Measurements from ENCODE around the gene UBN1.
"Not testable (repeated sequence)": the region's sequence is repeated elsewhere in the genome, so short reads cannot be mapped to it uniquely, and the experiment has no call there.

UBN1 gene

DNA sequence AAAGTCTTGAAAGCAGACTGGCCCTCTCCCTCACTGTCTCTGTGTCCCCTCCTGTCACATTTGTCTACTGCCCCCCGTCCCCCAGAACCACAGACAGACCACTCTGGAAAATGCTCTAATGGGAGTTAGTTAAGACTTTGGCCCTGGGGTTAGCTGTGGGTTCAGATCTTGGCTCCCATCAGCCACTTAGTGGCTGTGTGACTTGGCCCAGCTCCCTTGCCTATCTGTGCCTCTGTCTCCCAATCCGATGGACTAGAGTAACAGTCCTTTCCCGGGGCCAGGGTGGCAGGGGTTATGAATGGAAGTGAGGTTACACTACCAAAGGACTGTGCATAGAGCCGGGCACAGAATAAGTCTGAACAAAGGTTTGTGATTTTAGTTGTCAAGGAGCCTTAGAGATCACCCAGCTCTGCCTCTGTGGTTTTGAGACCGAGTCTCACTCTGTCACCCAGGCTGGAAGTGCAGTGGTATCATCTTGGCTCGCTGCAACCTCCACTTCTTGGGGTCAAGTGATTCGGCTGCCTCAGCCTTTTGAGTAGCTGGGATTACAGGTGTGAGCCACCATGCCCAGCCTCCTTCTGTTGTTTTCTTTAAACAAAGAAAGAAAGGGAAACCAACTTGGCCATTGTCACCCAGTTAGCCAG is 66.0 kb downstream of the UBN1 start:
- no peak for DNase-seq

DNA sequence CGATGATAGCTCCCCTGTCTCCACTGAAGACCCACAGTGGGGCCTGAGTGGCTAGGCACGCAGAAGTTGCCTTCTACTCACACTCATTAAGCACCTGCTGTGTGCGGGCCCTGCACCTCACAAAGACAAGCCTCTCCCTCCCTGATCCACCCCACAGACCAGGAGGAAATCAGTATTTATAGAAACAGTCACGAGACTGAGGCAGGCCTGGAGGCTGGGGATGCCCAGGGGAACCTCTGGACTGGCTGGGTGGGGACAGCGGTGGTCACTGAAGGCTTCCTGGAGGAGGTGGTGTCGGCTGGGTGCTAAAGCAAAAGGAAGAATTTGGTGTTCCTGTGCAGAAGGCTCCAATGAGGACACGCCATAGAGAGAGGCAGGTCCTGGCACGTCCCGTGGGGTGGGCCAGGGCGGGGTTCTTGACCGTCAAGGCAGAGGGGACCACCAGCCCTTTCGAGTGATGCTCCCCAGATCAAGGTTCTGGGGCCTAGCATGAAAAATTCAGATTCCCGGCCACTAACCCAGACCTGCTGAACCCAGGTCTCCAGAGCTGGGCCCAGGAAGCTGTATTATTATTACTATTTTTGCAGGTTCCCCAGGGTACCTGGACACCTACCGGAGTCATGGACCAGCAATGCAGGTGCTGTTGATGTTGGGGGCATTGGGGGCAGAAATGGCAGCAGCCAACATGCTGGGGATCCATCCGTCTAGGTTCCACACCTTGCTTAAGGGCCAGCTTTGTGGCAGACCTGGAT is 66.7 kb downstream of the UBN1 start:
- DNase-seq = no peak

DNA sequence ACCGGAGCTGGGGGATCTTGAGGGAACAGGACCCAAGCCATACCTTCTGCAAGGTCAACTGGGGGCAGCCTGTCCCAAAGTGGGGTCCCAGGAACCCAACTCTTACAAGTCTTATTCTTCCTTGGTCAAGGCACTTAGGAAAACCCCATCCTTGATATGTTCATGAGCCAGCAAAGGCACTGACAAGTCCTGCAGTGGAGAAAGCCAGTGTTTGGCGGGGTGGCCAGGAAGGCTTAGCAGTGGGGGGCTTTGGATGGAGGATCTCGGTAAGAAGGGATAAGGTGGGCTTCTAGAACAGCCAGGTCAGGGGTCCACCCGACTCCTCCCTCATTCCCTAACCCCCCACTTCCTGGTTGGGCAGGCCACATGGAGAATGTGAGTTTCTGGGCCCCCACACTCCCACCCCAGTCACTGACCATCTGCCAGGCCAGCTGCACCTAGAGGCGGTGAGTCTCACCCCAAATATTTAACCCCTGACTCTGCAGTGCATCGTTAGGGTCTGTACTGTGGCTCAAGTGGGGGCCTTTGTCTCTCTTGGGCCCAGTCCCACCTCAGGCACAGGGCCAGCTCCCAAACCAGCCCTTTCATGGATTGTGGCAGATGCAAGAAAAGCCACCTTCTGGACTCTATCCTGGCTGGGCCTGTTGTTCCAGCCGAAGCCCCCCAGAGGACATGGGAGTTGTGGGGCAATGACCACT is 67.4 kb downstream of the UBN1 start:
- no peak for DNase-seq

DNA sequence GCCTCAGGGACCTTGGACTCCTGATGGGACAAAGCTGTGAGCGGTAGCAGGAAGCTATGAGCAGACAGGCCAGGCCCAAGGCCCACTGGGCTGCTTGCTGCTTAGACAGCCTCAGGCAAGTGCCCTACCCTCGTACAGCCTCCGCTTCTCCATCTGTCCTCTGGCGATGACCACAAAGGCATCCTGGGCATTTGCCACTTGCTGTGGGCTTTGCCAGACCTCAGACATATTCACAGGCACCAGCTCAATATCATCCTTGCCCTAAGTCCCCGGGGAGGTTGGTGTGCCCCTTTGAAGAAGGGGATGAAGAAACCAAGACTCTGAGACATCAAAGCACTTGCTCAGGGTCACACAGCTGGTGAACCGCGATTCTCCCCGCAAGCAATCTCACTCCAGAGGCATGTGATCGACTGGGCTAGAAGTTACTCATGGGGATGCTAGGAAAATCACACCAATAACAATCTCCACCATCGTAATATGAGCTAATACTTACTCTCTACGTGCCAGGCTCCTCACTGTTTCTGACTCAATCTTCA is 68.0 kb downstream of the UBN1 start:
- DNase-seq = no peak

DNA sequence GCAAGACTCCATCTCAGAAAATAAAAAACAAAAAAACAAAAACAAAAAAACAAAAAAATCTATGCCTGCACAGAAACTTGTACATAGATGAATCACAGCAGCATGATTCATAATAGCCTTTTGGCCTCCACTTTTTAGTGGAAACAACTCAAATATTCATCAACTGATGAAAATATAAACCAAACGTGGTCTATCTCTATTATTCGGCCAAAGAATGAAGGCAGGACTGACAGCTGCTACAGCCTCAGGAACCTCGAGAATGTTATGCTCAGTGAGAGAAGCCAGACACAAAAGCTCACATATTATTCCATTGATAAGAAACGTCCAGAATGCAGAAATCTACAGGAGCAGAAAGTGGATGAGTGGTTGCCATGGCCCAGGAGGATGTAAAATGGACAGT is 69.8 kb downstream of the UBN1 start:
- no peak for DNase-seq

DNA sequence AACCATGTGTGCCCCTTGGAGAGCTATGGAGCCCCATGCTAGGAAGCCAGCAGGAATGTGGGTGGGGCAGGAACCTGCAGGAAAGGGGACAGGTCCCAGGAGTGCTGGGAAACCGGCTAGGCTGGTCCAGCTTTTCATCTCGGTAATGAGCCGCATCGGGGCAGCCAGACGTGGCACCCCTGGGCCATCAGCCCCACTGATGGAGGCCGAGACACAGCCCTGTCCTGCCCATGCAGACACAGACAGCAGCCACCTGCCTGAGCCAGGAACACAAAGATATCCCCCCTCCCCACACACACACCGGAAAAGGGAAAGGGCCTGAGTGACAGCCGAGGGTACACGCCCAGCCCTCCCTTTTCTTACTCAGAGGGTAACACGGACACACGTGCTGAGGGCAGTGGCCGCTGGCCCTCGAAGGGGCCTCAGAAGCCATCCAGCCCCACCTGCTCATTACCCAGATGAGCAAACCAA is 71.5 kb downstream of the UBN1 start:
- DNase-seq = no peak

DNA sequence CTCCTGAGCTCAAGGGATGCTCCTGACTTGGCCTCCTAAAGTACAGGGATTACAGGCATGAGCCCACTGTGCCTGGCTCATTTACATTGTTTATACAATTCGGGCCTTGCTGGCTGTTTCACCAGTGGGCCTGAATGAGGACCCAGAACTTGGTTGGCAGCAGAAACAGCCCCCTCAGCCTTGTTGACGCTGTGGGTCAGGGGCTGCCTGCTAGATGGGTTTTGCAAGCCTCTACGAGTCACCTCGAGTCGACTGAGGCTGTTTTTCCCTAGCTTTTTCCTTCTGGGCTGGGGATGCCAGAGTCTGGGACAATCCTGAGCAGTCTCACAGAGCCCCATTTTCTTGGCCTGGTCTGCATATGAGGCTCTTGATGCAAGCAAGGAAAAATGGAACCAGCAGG is 73.5 kb downstream of the UBN1 start:
- no peak for DNase-seq

DNA sequence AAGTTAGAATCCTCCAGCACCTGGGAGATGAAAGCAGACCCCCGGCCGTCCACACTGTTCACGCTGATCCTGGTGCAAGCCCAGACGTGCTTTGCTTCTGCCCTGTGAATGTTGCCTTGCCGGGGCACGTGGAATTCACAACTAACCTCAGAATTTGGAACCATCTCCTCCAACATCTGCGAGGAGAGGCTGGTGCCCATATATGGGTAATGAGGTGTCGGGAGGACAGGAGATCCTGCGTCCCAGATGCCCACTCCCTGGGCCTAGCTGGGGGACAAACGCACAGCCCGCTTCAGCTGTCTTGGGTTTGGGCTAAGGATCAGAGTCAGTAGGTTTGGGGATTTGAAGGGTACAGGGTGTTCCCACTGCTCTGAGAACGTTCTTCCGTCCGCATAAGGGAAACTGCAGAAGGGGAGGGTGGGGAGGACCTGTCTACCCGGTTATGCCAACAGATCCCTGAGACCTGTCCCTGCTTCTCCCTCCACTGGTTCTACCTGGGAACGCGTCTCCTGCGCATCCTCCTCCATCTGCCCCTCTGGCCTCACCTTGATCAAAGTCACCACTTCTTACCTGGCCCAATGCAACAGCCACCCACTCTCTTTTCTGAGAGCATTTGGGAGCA is 75.6 kb downstream of the UBN1 start:
- DNase-seq = no peak

DNA sequence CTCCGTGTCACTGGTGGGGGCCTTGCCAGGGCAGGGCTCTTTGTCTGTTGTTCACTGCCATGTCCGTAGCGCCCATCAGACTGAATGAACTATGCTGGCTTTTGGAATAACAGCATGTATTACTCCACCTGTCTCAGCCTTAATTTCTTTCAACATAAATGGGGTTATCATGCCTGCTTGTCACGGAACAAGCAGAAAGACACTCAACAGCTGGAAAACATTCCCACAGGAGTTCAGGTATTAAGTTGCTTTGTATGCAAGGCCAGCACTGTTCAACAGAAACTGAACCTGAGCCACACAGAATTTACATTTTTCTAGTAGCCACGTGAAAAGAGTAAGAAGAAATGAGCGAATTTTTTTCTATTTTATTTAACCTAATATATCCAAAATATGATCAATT is 76.6 kb downstream of the UBN1 start:
- DNase-seq = no peak

DNA sequence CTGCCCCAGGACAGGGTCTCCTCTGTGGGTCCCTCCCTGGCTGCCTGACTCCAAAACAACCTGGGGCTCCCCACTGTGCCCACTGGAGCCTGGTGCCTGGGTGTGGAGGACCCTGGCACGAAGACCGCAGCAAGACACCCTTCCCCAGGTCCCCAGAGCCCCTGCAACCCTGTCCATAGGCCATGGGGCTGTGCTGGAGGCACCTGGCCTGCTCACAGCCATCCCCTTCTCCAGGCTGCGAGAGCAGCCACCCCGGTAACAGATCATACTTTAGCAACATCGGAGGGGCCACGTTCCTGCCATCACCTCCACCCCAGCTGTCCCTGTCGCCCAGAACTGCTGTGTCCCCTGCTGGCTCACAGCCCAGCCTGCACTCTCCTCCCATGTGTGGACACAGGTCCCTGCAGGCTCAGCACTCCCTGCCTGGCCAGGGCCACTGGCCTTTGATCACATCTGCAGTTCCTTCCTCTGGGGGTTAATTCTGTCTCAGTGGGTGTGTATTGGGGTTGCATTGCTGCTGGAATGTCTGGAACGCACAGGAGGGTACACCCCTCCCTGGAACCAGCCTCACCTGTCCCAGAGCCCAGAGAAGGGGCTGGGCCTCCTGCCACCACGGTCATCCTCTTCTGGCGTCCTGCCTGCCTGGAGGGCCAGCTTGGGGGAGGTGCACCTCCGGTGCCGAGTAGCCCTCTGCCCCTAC is 77.5 kb downstream of the UBN1 start:
- DNase-seq = no peak

DNA sequence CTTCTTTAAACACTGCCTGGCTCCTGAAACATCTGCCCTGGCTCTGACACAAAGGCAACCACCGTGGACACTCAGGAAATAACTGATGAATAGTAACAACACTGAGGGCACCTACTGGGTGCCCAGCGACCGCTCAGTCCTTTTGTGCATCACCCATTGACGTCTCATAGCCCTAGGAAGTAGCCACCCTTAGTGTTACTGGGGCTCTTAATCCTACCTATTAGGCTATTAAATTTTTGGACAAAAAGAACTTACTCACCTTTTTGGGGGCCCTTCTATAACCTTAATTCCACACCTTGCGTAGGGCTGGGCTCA is 78.0 kb downstream of the UBN1 start:
- DNase-seq = no peak

DNA sequence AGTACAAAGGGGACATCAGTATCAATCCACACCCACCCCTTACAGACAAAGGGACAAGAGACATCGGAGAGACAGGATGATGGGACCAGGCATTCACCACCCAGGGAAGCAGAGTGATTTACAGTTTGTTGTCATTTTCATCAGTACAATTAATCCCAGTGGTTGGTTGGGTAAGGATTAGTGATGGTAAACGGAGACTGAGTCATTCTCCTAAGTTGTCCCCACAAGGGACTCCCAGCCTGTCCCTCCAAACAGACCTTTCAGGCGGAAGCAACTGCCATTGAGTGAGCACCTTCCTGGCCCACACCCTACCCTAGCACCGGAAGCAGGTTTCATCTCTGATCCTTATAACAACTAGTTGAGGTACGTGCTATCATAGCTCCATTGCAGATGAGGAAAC is 78.5 kb downstream of the UBN1 start:
- DNase-seq = no peak

DNA sequence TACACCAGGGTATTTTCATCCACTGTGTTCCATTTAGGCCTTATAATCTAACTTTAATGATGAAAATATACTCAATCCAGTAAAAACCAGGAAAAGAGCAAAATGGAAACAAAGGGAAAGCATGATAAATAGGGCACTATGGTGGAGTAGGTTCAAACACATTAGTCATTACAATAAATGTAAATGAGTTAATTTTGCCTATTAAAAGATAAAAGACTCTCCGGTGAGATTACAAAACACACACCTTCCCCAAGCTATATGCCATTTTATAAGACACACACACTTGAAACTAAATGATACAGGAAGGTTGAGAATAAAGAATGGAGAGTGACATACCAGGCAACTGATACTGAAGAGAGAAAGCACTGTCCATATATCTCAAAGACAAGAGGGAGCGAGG is 79.6 kb downstream of the UBN1 start:
- no peak for DNase-seq

DNA sequence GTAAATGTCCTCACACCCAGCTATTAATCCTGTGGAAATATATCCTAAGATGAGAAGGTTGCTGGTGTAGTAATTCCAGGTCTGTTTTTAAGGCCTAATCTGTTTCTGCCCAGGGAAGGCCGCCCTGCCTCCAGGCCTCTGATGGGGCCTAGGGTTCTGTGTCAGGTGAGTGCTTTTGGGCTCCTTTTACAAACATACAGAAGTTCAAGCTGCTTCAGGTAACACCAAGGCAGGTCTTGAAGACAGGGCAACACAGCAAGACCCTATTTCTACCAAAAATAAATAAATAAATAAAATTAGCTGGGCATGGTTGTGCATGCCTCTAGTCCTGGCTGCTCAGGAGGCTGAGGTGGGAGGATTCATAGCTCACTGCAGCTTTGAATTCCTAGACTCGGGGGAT is 80.4 kb downstream of the UBN1 start:
- no peak for DNase-seq

DNA sequence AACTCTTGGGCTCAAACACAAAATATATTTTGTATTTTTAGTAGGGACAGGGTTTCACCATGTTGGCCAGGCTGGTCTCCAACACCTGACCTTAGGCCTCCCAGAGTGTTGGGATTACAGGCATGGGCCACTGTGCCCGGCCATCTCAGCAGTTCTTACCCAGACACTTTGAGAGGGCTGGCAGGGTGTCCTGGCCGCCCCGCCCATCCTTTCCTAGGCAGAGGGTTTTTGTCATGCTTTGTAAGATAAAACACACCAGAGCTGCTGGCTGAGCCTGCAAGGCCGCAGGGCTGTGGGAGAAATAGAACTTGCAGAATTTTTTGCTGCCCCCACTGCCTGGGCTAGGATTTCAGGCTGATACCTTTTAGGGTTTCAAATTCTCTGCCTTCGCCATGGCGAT is 80.9 kb downstream of the UBN1 start:
- no peak for DNase-seq

DNA sequence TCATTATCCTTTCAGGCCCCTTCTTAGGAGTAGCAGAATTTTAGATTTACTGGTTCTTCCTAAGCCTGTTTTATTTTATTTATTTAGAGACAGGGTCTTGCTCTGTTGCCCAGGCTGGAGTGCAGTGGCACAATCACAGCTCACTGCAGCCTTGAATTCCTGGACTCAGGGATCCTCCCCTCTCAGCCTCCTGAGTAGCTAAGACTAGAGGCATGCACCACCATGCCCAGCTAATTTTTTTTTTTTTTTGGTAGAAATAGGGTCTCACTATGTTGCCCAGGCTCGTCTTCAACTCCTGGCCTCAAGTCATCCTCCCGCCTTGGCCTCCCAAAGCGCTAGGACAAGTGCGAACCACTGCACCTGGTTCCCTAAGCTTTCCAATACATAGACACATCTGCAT is 82.3 kb downstream of the UBN1 start:
- not testable (repeated sequence) for DNase-seq

DNA sequence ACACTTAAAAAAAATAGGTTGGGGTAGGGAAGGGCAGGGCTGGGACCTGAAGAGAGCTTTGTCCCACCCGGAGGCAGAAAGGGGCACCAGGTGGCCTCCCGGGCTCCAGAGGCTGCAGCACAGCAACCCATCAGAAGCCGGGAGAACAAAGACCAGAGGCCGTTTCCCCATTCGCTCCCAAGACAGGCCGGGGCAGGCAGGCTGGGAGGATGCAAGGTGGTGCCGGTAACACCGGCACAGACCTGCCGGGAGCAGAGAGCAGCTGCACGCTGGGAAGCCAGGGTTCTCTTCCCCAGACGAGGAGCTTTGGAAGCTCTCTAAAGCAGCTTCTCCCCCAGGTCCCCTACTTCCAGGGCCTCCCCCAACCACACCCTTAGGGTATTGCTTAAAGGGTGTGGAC is 84.1 kb downstream of the UBN1 start:
- no peak for DNase-seq

Data from 8988T (cell line).